Breast epithelium (tissue), 3 donors: Measurements from ENCODE around the gene MYLK.

Experiments used
- POLR2A ChIP-seq: fragments of 450-650 bp; IDR thresholded peaks from one replicate; pipeline ENCODE4 v1.6.1; 2016; ENCODE audit warnings: antibody characterized with exemption, mild to moderate bottlenecking, moderate library complexity
- POLR2AphosphoS5 ChIP-seq, 3 donors: sonication (generic); formaldehyde crosslinking; IDR thresholded peaks; one replicate each; pipeline ENCODE4 v1.6.1; 2017; ENCODE audit warnings: antibody characterized with exemption in 3 of 3
- TF ChIP-seq, protein P1 (sequence below), 3 donors: fragments of 450-650 bp; IDR thresholded peaks; one replicate each; pipeline ENCODE4 v1.5.1; 2016 to 2017; ENCODE audit warnings: antibody characterized with exemption in 3 of 3, mild to moderate bottlenecking in 3 of 3, moderate library complexity in 3 of 3

DNA sequence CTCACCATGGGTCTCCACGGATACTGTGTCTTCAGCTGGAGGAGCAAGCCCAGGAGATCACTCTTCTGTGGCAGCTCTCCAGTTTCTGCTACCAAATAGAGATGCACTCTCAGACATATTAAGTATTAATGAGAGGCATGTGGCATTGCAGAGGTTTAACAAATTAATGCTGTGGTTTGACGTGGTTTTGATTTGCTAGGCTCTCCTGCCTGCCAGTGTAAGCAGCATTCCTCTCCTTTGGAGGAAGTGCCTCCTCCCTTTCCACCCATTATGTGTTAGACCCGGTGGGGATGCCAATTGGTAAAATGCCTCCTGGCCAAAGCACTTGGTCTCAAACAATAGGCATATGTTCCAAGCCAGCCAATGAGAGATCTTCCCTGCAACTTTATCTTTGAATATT lies 124.8 kb downstream of the MYLK start:
- TF ChIP-seq, protein P1, sequence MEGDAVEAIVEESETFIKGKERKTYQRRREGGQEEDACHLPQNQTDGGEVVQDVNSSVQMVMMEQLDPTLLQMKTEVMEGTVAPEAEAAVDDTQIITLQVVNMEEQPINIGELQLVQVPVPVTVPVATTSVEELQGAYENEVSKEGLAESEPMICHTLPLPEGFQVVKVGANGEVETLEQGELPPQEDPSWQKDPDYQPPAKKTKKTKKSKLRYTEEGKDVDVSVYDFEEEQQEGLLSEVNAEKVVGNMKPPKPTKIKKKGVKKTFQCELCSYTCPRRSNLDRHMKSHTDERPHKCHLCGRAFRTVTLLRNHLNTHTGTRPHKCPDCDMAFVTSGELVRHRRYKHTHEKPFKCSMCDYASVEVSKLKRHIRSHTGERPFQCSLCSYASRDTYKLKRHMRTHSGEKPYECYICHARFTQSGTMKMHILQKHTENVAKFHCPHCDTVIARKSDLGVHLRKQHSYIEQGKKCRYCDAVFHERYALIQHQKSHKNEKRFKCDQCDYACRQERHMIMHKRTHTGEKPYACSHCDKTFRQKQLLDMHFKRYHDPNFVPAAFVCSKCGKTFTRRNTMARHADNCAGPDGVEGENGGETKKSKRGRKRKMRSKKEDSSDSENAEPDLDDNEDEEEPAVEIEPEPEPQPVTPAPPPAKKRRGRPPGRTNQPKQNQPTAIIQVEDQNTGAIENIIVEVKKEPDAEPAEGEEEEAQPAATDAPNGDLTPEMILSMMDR (IDR thresholded peaks at IDR 0.05): no peak
- no peak for TF ChIP-seq POLR2A
- no peak for TF ChIP-seq POLR2AphosphoS5 (IDR thresholded peaks at IDR 0.05)
